ENCODE data around the gene LYPD6B. TPM values are rescaled to one million over a fixed set of nuclear protein-coding genes. Genes with fewer than 3 reads are reported as not detected.

The LYPD6B gene
- total RNA-seq, 1 experiment from 2014 or later = 2.0 TPM

- H2BK15ac ChIP-seq (ENCODE audit: low read depth, low read length) = no peak overlapping the region
- no peak overlapping the region for H2BK20ac ChIP-seq (ENCODE audit: low read depth, low read length, poor library complexity, severe bottlenecking)
- H3K4me3 Mint-ChIP-seq = no peak overlapping the region
- peaks cover 15 to 17% of the 10 kb centered on the region in 2 experiments; a peak in 3 of 4 replicates for H3K4me1 Mint-ChIP-seq
- H2BK120ac ChIP-seq (ENCODE audit: low read depth, low read length, poor library complexity, severe bottlenecking) = no peak overlapping the region
- H4K20me1 ChIP-seq (ENCODE audit: control insufficient read depth, insufficient read depth, insufficient read length) = no peaks in the 10 kb centered on the region
- H3K4me2 ChIP-seq (ENCODE audit: insufficient read depth, insufficient read length, low read length) = no peak overlapping the region
- no peak overlapping the region for H2BK12ac ChIP-seq (ENCODE audit: insufficient read length, low read depth, low read length)
- H2BK5ac ChIP-seq (ENCODE audit: insufficient read length, low read length) = no peak overlapping the region
- peaks cover 1% of the 10 kb centered on the region; the same call in 1 of the 2 replicates for H3K27me3 Mint-ChIP-seq (ENCODE audit: low read depth)
- peak; percentile 75 for DNase-seq
- no peak overlapping the region for H3K9ac ChIP-seq (ENCODE audit: extremely low read depth, insufficient read length, low read length)
- no peak overlapping the region for H3K56ac ChIP-seq (ENCODE audit: insufficient read length, low read depth, low read length)
- H3K4me1 ChIP-seq (ENCODE audit: insufficient read depth, low read length) = no peaks in the 10 kb centered on the region
- H3K23me2 ChIP-seq (ENCODE audit: insufficient read length, low read depth, low read length, poor library complexity, severe bottlenecking) = no peaks in the 10 kb centered on the region
- no peaks in the 10 kb centered on the region for H3K9me3 ChIP-seq (ENCODE audit: control insufficient read depth, low read depth, low read length)
- H3K27me3 ChIP-seq (ENCODE audit: insufficient read depth, low read length) = no peaks in the 10 kb centered on the region
- H4K5ac ChIP-seq (ENCODE audit: insufficient read length, low read depth, low read length) = no peak overlapping the region
- H2AK5ac ChIP-seq (ENCODE audit: insufficient read length, low read length) = no peak overlapping the region
- no CpG with 5 or more reads among the region's 14 CpGs for WGBS (ENCODE audit: extremely low coverage, insufficient read length, low lambda C conversion rate)
- no peak overlapping the region for H3K23ac ChIP-seq (ENCODE audit: insufficient read length, low read depth, low read length)
- no peaks in the 10 kb centered on the region for H3K79me1 ChIP-seq (ENCODE audit: insufficient read depth, low read depth, low read length, poor library complexity, severe bottlenecking)
- no peak overlapping the region for H3K4ac ChIP-seq (ENCODE audit: low read depth, low read length)
- TF ChIP-seq CTCF (conservative IDR thresholded peaks at IDR 0.05) = peak; percentile 95
- H3K9me3 Mint-ChIP-seq = no peaks in the 10 kb centered on the region
- H3K36me3 Mint-ChIP-seq (ENCODE audit: insufficient read depth in 1 of 3, low read depth in 3 of 3) = peaks cover 17 to 41% (median 28%) of the 10 kb centered on the region in 3 experiments
- H3K79me2 ChIP-seq (ENCODE audit: insufficient read depth, low read length) = no peaks in the 10 kb centered on the region
- H3K27ac ChIP-seq (ENCODE audit: insufficient read length, low read depth, low read length) = no peak overlapping the region
- no peak overlapping the region for H3K14ac ChIP-seq (ENCODE audit: insufficient read depth, low read length)
- H3K18ac ChIP-seq (ENCODE audit: insufficient read length, low read depth, low read length) = no peak overlapping the region
- H2AFZ ChIP-seq (ENCODE audit: low read length) = no peak overlapping the region
- no peak overlapping the region for H4K91ac ChIP-seq (ENCODE audit: insufficient read length, low read depth, low read length)
- H3K27ac Mint-ChIP-seq = peak overlapping the region in 2 of 3 experiments; percentile 15 to 64; a peak in 4 of 7 replicates
- H4K8ac ChIP-seq (replicated peaks; ENCODE audit: insufficient read length, low read depth, low read length) = no peak overlapping the region
- no peak overlapping the region for H3T11ph ChIP-seq (ENCODE audit: low read length)
Measured at GRCh38 chr2:149017116-149017985, 21.1 kb upstream of the LYPD6B start.

All from H9 (cell line).